Activated CD4-positive, alpha-beta T cell treated with anti-CD3 and anti-CD28 coated beads for 4 hours (primary cell): ENCODE results near the gene REG3A.

ENCODE experiments used
- DNase-seq, 2 donors: peaks; one replicate each; pipeline ENCODE4 v3.0.0-alpha.2; 2020

The REG3A gene

DNA sequence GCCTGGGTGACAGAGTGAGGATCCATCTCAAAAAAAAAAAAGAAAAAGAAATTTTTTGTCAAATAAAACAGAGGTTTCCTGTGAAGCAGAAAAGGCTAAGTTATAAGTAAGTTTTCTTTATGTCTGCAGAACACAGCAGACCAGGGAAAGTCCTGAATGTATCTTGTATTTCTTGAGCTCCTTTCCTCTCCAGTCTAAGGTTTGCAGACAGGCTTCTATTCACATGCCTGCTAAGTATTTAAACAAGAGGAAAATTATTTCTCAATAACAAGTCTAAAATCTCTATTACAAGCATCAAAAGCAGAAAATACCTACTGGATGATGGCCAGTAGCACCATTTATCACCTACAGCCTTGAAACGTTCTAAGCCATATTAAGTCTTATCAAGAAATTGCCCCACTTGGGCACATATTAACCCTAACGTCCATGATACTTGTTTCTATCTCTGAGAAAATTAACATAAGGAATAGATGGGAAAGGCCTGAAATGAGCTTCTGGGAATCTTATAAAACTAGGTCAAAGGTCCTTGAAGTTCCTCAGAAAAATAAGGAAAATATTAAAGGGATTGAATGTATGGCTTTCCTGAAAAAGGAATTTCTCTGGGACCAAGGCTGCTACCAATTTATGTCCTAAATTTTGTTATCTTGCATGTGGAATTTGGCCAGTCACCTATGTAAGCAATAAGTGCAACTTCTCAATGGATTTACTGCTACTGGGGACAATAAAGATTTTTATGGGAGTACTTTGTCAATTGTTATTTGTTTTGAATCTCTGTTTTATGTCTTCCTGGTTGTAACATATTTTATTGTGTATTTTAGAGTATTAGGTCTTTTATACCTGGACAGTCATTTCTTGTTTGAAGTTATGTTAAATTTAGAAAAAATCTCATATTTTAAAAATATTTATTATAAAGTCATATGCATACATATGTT, 42.3 kb downstream of the REG3A start:
- no peak for DNase-seq

DNA sequence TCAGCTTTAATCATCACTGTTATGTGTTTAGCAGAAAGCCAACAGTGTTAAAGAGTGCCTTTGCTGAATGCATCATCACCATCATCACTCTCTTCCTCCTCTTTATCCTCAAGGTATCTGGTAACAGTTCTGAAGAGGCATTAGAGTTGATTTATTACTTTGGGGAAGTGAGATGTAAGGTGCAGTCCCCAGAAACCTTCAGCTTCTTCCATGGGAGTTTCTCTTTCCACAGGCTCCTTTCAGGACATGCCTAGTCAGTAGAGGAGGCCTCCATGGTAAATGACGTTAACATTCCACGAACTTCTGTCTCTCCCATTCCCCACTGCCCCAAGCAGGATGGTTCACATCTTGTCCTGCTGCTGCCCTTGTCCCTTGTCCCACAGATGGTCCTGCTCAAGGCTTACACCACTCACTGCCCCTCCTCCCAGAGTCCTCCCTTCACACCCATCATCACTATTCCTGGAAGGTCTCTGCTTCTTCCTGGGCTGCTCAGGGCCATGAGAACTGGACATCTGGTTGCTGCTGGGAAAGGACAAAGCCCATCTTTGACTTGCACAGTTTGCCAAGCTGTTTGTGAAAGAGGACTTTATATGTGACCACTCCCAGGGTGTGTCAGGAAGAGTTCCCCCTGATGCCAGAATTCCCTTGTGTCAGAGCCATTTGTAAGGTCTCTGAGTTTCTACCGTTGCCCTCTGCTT, 44.6 kb downstream of the REG3A start:
- DNase-seq: no peak

DNA sequence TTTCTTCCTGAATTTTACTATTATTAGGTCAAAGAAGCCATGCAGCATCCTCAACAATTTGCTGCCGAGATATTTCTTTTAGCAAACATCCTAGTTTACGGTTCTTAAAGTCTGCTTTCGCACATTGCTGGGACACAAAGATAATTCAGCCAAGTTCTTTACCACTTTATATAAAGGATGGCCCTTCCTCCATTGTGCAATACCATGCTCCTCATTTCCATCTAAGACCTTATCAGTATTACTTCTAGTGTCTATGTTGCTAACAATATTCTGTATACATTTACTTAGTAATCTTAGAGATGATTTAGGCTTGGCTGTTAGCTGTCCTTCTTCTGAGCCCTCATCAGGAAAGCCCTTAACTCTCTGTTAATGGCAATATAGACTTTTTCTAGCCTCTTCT, 47.3 kb downstream of the REG3A start:
- DNase-seq: no peak
